ENCODE results near the gene DYNC1I1.

Gene DYNC1I1

GRCh38 chr7:96021568-96021967 lies 249.2 kb downstream of the DYNC1I1 start:
- Histone ChIP-seq H3F3A (ENCODE audit: insufficient read depth) (no peaks in the 10 kb centered on the region), H3K27ac (ENCODE audit: low read depth, low read length) (no peak overlapping the region), H3K9me3 (ENCODE audit: insufficient read depth, low read length) (no peaks in the 10 kb centered on the region), H2AFZ (ENCODE audit: low read depth, low read length, severe bottlenecking) (no peak overlapping the region), H3K36me3 (ENCODE audit: low read length) (no peaks in the 10 kb centered on the region), H3K27me3 (ENCODE audit: low read length) (no peaks in the 10 kb centered on the region), H3K79me2 (ENCODE audit: insufficient read depth, low read length) (no peaks in the 10 kb centered on the region), H3K4me3 (ENCODE audit: insufficient read depth, low read length, poor library complexity, severe bottlenecking) (no peak overlapping the region), H4K20me1 (ENCODE audit: low read depth, low read length) (no peaks in the 10 kb centered on the region), H3K4me2 (ENCODE audit: low read depth, low read length, poor library complexity, severe bottlenecking) (no peak overlapping the region), H3K9me2 (replicated peaks; ENCODE audit: insufficient read depth, low read length) (no peaks in the 10 kb centered on the region), H3K9ac (ENCODE audit: low read length) (no peak overlapping the region)
- TF ChIP-seq CTCF (IDR thresholded peaks at IDR 0.05; ENCODE audit: insufficient read depth, low read length, poor library complexity, severe bottlenecking) (no peak), EZH2phosphoT487 (conservative IDR thresholded peaks at IDR 0.05; ENCODE audit: low read length) (no peak)

- Histone ChIP-seq H3K9me2 (replicated peaks; ENCODE audit: insufficient read depth, low read length) (no peaks in the 10 kb centered on the region), H3K9me3 (ENCODE audit: insufficient read depth, low read length) (no peaks in the 10 kb centered on the region), H3K9ac (ENCODE audit: low read length) (no peak overlapping the region), H4K20me1 (ENCODE audit: low read depth, low read length) (no peaks in the 10 kb centered on the region), H3K4me2 (ENCODE audit: low read depth, low read length, poor library complexity, severe bottlenecking) (no peak overlapping the region), H3F3A (ENCODE audit: insufficient read depth) (no peaks in the 10 kb centered on the region), H3K79me2 (ENCODE audit: insufficient read depth, low read length) (no peaks in the 10 kb centered on the region), H3K27ac (ENCODE audit: low read depth, low read length) (no peak overlapping the region), H3K4me3 (ENCODE audit: insufficient read depth, low read length, poor library complexity, severe bottlenecking) (no peak overlapping the region), H2AFZ (ENCODE audit: low read depth, low read length, severe bottlenecking) (no peak overlapping the region), H3K36me3 (ENCODE audit: low read length) (no peaks in the 10 kb centered on the region), H3K27me3 (ENCODE audit: low read length) (no peaks in the 10 kb centered on the region)
- TF ChIP-seq CTCF (IDR thresholded peaks at IDR 0.05; ENCODE audit: insufficient read depth, low read length, poor library complexity, severe bottlenecking) (no peak), EZH2phosphoT487 (conservative IDR thresholded peaks at IDR 0.05; ENCODE audit: low read length) (no peak)
Observed at GRCh38 chr7:96023387-96023786, 251.0 kb downstream of the DYNC1I1 start.

- no peak overlapping the region for H2AFZ ChIP-seq (ENCODE audit: low read depth, low read length, severe bottlenecking)
- H3K79me2 ChIP-seq (ENCODE audit: insufficient read depth, low read length): no peaks in the 10 kb centered on the region
- H4K20me1 ChIP-seq (ENCODE audit: low read depth, low read length): no peaks in the 10 kb centered on the region
- no peak for TF ChIP-seq EZH2phosphoT487 (conservative IDR thresholded peaks at IDR 0.05; ENCODE audit: low read length)
- H3K4me3 ChIP-seq (ENCODE audit: insufficient read depth, low read length, poor library complexity, severe bottlenecking): no peak overlapping the region
- no peaks in the 10 kb centered on the region for H3K9me2 ChIP-seq (replicated peaks; ENCODE audit: insufficient read depth, low read length)
- no peaks in the 10 kb centered on the region for H3K9me3 ChIP-seq (ENCODE audit: insufficient read depth, low read length)
- no peak overlapping the region for H3K4me2 ChIP-seq (ENCODE audit: low read depth, low read length, poor library complexity, severe bottlenecking)
- no peak overlapping the region for H3K27ac ChIP-seq (ENCODE audit: low read depth, low read length)
- no peaks in the 10 kb centered on the region for H3F3A ChIP-seq (ENCODE audit: insufficient read depth)
- H3K27me3 ChIP-seq (ENCODE audit: low read length): no peaks in the 10 kb centered on the region
- H3K36me3 ChIP-seq (ENCODE audit: low read length): no peaks in the 10 kb centered on the region
- H3K9ac ChIP-seq (ENCODE audit: low read length): no peak overlapping the region
Observed at GRCh38 chr7:96026010-96026409, 253.7 kb downstream of the DYNC1I1 start.

- H3K4me2 ChIP-seq (ENCODE audit: low read depth, low read length, poor library complexity, severe bottlenecking): no peak overlapping the region
Observed at GRCh38 chr7:96026611-96027010, 254.3 kb downstream of the DYNC1I1 start.

More at GRCh38 chr7:96026611-96027010, 254.3 kb downstream of the DYNC1I1 start:
- Histone ChIP-seq H3K4me3 (ENCODE audit: insufficient read depth, low read length, poor library complexity, severe bottlenecking) (no peak overlapping the region), H3K79me2 (ENCODE audit: insufficient read depth, low read length) (no peaks in the 10 kb centered on the region), H3K9me2 (replicated peaks; ENCODE audit: insufficient read depth, low read length) (no peaks in the 10 kb centered on the region), H3K27ac (ENCODE audit: low read depth, low read length) (no peak overlapping the region), H3F3A (ENCODE audit: insufficient read depth) (no peaks in the 10 kb centered on the region), H4K20me1 (ENCODE audit: low read depth, low read length) (no peaks in the 10 kb centered on the region), H3K36me3 (ENCODE audit: low read length) (no peaks in the 10 kb centered on the region), H3K27me3 (ENCODE audit: low read length) (no peaks in the 10 kb centered on the region), H3K9ac (ENCODE audit: low read length) (no peak overlapping the region), H2AFZ (ENCODE audit: low read depth, low read length, severe bottlenecking) (no peak overlapping the region), H3K9me3 (ENCODE audit: insufficient read depth, low read length) (no peaks in the 10 kb centered on the region)
- TF ChIP-seq CTCF (IDR thresholded peaks at IDR 0.05; ENCODE audit: insufficient read depth, low read length, poor library complexity, severe bottlenecking) (no peak), EZH2phosphoT487 (conservative IDR thresholded peaks at IDR 0.05; ENCODE audit: low read length) (no peak)
